ENCODE measurements around the gene TAPBPL. TPM values are rescaled to one million over a fixed set of nuclear protein-coding genes. Genes with fewer than 3 reads are reported as not detected.
"Not testable (repeated sequence)": the region's sequence is repeated elsewhere in the genome, so short reads cannot be mapped to it uniquely, and the experiment has no call there.

TAPBPL gene
- total RNA-seq, 1 experiment from 2014 or later, result 2.2 TPM

GRCh38 chr12:6452944-6453630 is 1.2 kb downstream of the TAPBPL start:
- H3K9me3 ChIP-seq, result no peaks in the 10 kb centered on the region
- no peaks in the 10 kb centered on the region; the same call in 1 of the 2 replicates for H3K36me3 ChIP-seq
- H3K27me3 ChIP-seq, result no peaks in the 10 kb centered on the region
- no peak overlapping the region for H3K4me3 ChIP-seq
- no peak for DNase-seq

- H3K9me3 ChIP-seq, result no peaks in the 10 kb centered on the region
- H3K4me3 ChIP-seq, result no peak overlapping the region
- no peaks in the 10 kb centered on the region for H3K27me3 ChIP-seq
- peaks cover 10% of the 10 kb centered on the region for H3K36me3 ChIP-seq
- no peak for DNase-seq
These were observed 5.5 kb downstream of the TAPBPL start for GRCh38 chr12:6457220-6457945.

- H3K4me3 ChIP-seq, result no peak overlapping the region
- no peaks in the 10 kb centered on the region for H3K9me3 ChIP-seq
- no peaks in the 10 kb centered on the region for H3K27me3 ChIP-seq
- no peak for DNase-seq
- H3K36me3 ChIP-seq, result peaks cover 10% of the 10 kb centered on the region
These were observed 6.6 kb downstream of the TAPBPL start for GRCh38 chr12:6458281-6459003.

- no peak for DNase-seq
- Histone ChIP-seq H3K9me3 (no peaks in the 10 kb centered on the region), H3K36me3 (peaks cover 10% of the 10 kb centered on the region), H3K4me3 (no peak overlapping the region), H3K27me3 (no peaks in the 10 kb centered on the region)
These were observed 7.1 kb downstream of the TAPBPL start for GRCh38 chr12:6459004-6459337.

GRCh38 chr12:6460751-6461371 is 9.0 kb downstream of the TAPBPL start:
- Histone ChIP-seq H3K36me3 (peaks cover 24% of the 10 kb centered on the region), H3K4me3 (no peak overlapping the region), H3K27me3 (no peaks in the 10 kb centered on the region), H3K9me3 (no peaks in the 10 kb centered on the region)
- no peak for DNase-seq

- peaks cover 27% of the 10 kb centered on the region for H3K36me3 ChIP-seq
- H3K9me3 ChIP-seq, result no peaks in the 10 kb centered on the region
- H3K4me3 ChIP-seq, result no peak overlapping the region
- H3K27me3 ChIP-seq, result no peaks in the 10 kb centered on the region
- DNase-seq, result no peak
These were observed 9.8 kb downstream of the TAPBPL start for GRCh38 chr12:6461401-6462233.

GRCh38 chr12:6462234-6462995 is 10.6 kb downstream of the TAPBPL start:
- DNase-seq, result no peak
- Histone ChIP-seq H3K4me3 (no peak overlapping the region), H3K36me3 (peaks cover 28% of the 10 kb centered on the region), H3K27me3 (no peaks in the 10 kb centered on the region), H3K9me3 (no peaks in the 10 kb centered on the region)

- Histone ChIP-seq H3K36me3 (peaks cover 30% of the 10 kb centered on the region), H3K4me3 (no peak overlapping the region), H3K27me3 (no peaks in the 10 kb centered on the region), H3K9me3 (no peaks in the 10 kb centered on the region)
- no peak for DNase-seq
These were observed 11.4 kb downstream of the TAPBPL start for GRCh38 chr12:6463216-6463615.

- no peak for DNase-seq
- Histone ChIP-seq H3K4me3 (no peak overlapping the region), H3K9me3 (no peaks in the 10 kb centered on the region; the same call in 1 of the 2 replicates), H3K36me3 (peaks cover 30% of the 10 kb centered on the region), H3K27me3 (no peaks in the 10 kb centered on the region)
These were observed 12.0 kb downstream of the TAPBPL start for GRCh38 chr12:6463858-6464257.

- Histone ChIP-seq H3K27me3 (no peaks in the 10 kb centered on the region), H3K9me3 (no peaks in the 10 kb centered on the region; the same call in 1 of the 2 replicates), H3K36me3 (peaks cover 30% of the 10 kb centered on the region), H3K4me3 (no peak overlapping the region)
- no peak for DNase-seq
These were observed 12.7 kb downstream of the TAPBPL start for GRCh38 chr12:6464531-6464930.

- Histone ChIP-seq H3K27me3 (no peaks in the 10 kb centered on the region), H3K9me3 (no peaks in the 10 kb centered on the region; the same call in 1 of the 2 replicates), H3K4me3 (no peak overlapping the region), H3K36me3 (peaks cover 25% of the 10 kb centered on the region)
- no peak for DNase-seq
These were observed 13.8 kb downstream of the TAPBPL start for GRCh38 chr12:6465467-6466183.

GRCh38 chr12:6466184-6466573 is 14.3 kb downstream of the TAPBPL start:
- Histone ChIP-seq H3K36me3 (peaks cover 25% of the 10 kb centered on the region), H3K27me3 (no peaks in the 10 kb centered on the region), H3K4me3 (no peak overlapping the region), H3K9me3 (no peaks in the 10 kb centered on the region; the same call in 1 of the 2 replicates)
- no peak for DNase-seq

GRCh38 chr12:6466751-6467150 is 14.9 kb downstream of the TAPBPL start:
- peaks cover 21% of the 10 kb centered on the region for H3K36me3 ChIP-seq
- H3K9me3 ChIP-seq, H3K4me3 ChIP-seq, H3K27me3 ChIP-seq, DNase-seq: not testable (repeated sequence)

- not testable (repeated sequence) for DNase-seq, H3K9me3 ChIP-seq, H3K27me3 ChIP-seq, H3K4me3 ChIP-seq
- peaks cover 21% of the 10 kb centered on the region for H3K36me3 ChIP-seq
These were observed 15.9 kb downstream of the TAPBPL start for GRCh38 chr12:6467571-6468282.

- Histone ChIP-seq H3K36me3 (peaks cover 21% of the 10 kb centered on the region), H3K27me3 (no peaks in the 10 kb centered on the region), H3K9me3 (no peaks in the 10 kb centered on the region; the same call in 1 of the 2 replicates), H3K4me3 (no peak overlapping the region)
- peak; percentile 37 for DNase-seq
These were observed 16.4 kb downstream of the TAPBPL start for GRCh38 chr12:6468283-6468575.
